HPDE6-E6E7 (cell line): ENCODE results near the gene TIMM10.

ENCODE experiments used
- DNase-seq: peaks from one replicate; pipeline ENCODE4 v3.0.0; 2011; ENCODE audit warnings: missing footprints; ENCODE audit errors: extremely low spot score

TIMM10 gene

DNA sequence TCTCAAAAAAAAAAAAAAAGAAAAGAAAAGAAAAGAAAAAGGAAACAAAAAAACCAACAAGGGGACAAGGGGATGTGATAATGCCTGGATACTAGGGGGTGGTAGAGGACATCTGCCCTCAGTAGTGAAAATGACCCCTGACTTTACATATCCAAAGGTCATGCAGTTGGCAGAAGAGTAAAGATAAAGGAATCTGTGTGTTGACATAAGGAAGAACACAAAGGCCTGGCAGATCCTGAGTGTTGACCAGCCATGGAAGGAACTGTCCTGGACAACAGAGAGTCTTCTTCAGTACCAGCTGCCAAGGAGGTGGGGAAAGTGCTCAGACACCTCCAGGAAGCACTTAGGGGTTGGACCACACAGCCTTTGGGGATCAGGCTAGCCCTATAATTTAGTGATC is 27.7 kb downstream of the TIMM10 start:
- DNase-seq = no peak

DNA sequence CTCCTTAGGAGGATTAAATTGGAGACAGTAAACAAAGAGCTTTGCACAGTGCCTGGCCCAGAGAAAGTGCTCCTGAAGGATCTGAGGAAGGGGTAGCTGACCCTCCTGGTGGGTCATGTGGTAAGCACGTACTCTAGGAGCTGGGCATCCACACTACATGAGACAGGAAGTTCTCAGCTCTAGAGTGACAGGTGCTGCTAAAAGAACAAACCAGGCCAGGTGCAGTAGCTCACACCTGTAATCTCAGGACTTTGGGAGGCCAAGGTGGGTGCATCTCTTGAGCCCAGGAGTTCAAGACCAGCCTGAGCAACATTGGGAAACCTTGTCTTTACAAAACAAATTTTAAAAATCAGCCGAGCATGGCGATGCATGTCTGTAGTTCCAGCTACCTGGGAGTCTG is 28.2 kb downstream of the TIMM10 start:
- DNase-seq = no peak

DNA sequence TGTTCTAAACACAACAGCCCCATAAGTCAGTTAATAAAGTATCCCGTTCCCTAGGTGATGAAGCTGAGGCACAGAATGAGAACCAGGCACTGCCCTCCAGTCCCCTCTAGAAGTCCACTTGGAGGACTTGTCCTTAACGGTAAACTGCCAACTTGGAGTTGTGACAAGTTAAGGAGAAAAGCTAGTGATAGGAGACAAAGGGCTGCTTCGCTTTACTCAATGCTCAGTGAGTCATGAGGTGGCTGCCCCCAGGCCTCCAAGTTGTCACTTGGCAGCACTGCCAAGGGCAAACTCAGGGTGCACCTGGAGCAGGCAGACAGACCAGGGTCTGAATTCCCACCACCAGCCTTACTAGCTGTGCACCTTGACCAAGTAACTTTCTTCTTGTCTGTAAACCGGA is 28.6 kb downstream of the TIMM10 start:
- no peak for DNase-seq

DNA sequence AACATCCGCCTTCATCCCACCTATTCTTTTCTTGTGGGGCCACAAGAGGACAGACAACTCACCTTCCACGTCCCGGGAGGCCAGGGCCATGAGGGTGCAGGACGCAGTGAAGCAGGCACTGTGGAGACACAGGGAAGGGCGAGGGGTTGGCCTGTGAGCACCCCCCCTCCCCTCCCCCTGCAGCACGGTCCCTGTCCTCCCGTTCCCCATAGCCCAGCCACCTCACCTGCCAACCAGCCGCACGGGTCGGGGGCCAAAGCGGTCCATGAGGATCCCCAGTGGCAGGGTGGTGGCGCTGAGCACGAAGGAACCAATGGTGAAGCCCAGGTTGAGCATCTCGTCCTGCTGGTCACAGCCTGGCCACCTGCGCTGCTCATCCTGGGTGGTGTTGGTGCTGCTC is 29.6 kb downstream of the TIMM10 start:
- DNase-seq = no peak

DNA sequence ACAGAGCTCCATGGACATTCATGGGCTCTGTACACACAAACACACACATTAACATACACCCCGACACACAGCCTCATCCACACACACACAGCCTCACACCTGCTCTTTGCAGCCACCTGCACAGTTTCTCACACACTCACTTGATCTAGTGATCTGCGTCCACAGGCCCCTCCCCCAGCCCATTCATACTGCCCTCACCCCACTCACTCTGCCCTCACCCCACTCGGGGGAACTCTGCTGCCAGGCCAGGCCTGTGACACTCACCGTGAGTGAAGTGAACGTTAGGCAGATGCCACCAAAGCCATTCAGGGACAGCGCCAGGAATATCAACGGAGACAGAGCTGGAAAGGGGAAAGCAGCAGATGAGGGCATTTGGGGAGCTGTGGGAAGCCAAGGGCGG is 30.0 kb downstream of the TIMM10 start:
- no peak for DNase-seq

DNA sequence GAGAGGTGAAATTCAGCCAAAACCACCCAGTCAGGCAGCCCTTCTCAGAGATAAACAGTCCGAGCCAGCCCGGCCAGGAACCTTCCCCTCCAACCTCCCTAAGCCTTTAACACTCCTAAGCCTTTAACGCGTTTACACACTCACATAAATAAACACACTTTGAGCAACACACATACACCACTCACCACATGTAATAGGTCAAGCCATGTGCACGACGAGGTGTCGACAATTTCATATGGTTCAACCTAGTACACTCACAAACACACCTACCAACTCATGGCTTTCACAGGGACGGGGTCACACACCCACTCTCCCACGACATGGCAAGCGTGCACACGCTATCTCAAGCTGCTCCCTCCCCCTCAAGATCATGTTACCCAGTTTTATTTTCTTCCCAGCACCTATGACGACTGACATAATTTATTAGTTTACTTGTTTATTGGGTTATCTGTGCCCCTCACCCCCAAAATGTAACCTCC is 30.5 kb downstream of the TIMM10 start:
- no peak for DNase-seq

DNA sequence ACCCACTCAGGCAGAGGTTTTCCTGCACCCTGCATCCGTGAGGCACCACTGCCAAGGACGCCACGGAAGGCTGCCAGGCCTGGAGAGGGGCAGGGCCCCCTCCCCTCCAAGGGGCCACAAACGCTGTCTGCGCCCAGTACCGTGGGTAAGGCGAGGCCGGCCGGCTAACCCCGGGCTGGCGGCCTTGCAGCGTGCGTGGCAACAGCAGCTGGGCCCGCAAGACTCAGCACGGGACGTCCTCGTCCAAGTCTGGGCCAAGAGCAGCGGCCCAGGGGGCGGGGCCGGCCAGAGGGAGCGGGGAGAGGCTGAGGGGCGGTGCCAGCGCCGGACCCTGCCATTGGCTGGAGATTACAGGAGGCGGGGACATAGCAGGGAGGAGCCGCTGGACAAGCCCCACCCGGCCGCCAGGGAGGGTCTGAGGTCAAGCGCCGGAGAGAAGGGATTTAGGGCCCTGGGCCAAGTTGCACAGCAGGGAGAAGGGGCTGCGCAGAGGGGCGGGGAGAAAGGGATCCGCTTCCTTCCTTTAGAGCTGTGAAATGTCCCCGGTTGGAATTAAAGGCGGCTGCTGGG is 31.1 kb downstream of the TIMM10 start:
- DNase-seq = peak; percentile 97

DNA sequence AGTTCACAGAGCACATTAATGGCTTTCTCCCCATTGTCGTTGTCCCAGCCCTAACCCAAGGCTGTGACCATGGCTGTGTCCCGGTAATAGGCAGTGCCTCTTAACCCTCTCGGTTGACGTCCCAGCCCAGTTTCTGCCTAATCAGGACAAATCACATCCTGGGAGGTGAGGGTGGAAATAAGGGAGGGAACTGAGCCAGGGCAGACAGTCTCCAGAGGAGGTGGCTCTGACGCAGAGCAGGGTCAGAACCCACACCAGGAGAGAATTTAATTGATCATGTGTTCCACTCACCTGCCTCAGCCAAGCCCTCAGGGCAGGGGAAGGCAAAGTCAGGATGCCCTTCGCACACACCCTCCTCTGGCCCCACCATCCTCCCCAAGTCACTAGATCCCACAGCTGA is 32.0 kb downstream of the TIMM10 start:
- no peak for DNase-seq

DNA sequence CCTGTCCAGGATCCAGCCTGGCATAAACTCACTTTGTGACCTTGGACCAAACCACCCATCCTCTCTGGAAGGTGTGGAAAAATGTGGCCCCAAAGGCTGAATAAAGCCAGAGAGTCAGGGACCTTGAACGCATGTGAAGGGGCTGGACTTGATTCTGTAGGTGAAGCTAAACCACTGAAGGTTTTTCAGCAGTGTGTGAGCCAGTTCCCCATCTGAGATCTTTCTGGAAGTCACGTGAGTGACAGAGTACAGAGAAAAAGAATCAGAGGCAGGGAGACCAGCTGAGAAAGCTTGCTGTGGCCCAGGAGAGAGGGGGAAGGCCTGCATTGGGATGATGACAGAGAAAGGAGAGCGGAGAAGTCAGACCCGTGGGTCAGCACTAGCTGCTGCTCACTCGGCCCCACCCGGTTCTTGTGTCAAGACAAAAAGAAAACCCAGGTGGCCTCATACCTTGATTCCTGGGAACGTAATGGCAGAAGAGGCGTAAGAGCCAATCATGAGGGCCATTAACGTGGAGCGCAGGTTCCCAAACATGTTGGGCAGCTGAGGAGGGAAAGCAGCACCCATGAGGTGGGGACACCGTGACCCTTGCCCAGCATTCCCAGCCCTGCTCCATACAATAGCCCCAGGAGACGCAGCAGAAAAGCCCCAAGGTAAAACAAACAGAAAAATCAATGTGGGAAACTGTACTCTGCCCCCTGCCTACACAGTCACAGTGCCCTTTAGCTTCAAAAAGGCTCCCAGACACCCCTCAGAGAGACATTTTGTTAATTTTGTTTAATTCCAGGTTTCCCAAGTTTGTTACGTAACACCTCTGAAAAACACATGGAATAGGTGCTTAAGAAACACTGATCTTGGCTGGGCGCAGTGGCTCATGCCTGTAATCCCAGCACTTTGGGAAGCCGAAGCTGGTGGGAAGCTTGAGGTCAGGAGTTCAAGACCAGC is 33.0 kb downstream of the TIMM10 start:
- DNase-seq = no peak

DNA sequence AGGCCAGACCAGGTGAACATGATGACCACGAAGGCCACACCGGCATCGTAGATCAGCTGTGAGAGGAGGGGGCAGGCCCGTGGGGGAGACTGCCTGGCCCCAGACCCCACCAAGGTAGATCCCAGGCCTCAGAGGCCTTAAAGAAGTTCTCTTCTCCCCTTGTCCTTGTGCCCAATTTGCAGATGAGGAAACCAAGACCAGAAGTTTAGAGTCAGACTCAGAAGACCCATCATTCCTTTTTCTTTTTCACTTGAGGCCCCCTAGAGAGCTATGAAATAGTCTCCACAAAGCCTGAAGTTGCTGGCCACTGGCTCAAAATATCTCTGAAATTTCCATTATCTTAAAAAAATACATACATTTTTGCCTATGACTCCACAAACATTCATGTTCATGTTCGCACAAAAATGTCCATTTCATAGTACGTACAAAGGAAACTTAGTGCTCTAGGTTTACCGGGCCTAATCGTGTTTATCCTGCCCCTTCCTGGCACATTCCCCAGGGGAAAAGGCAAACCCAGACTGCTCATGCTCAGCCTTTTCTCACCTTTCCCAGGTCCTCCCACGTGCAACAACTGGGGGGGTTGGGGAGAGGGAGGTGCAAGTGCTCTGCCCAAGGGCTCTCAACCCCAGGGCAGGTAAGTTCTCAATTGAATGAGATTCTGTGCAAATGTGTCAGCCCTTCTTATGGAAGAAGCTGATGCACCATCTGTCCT is 34.3 kb downstream of the TIMM10 start:
- no peak for DNase-seq

DNA sequence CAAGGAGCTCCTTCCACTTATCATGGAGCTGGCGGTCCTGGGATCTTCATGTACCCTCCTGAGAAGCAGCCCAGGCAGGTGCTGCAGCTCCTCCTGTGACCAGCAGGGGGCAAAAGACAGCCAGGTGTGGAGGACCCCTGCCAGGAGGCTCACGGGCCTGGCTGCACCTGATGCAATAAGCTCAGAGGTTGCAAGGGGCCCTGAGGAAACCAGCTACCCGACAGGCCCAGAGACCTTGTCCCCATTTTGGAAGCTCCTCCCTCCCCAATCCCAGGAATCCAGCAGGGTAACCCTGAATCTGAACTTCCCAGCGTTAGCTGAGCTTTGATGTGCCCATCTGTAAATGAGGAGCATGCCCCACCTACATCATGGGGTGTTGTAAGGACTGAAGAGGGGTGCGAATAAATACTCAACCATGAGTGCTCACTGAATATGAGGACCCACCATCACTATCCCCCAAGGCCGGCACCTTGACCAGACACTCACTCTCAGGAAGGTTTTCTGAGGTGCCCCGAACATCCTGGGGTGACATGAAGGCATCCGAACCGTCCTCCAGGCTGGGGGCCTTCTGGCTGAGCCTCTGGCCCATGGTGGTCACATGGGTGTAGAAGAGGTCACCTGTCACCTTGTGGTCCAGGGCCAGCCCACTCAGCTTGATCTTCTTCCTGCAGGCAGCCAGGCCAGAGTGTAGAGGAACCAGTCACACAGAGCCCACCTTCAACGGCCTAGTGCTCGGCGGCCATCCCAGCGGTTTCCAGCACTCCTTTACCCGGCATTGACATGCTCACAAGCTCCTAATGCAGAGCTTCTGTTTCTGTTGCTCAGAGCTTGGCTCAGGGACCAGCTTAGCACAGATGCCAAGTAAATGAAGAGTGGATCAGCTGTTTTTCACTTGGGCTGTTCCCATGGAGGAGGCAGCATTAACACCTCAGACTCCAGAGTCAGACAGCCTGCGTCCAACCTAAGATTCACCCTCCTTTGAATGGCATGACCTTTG is 36.7 kb downstream of the TIMM10 start:
- DNase-seq = peak; percentile 67

DNA sequence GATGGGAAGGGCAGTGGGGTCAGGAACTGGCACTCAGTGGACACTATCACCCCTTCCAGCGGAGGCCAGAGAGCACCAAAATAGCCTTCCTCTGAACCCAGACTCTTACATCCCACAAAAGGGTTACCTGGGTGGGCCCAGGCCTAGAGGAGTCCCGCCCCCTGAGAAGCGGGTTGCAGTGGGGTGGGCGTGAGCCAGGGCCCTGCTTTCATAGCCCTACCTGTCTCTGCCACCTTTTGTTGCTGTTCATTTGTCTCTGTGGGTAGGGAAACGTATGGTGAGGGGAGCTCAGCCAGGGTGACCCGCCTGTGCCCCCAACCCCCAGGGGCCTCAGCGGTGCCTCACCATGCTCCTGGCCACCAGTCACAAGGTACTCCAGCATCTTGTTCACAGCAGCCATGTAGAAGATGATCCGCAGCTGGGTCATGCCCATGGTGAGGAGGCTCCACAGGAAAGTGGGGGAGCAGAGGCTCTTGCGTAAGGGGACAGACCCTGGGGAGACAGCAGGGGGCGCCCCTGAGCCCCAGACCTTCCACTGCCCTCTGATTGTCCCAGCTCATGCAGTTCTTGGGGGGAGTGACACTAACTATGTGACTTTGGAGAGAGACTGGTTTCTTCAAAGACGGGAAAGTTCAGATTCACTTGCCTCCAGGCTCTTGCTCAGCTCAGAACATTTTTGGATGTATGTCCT is 39.0 kb downstream of the TIMM10 start:
- no peak for DNase-seq

DNA sequence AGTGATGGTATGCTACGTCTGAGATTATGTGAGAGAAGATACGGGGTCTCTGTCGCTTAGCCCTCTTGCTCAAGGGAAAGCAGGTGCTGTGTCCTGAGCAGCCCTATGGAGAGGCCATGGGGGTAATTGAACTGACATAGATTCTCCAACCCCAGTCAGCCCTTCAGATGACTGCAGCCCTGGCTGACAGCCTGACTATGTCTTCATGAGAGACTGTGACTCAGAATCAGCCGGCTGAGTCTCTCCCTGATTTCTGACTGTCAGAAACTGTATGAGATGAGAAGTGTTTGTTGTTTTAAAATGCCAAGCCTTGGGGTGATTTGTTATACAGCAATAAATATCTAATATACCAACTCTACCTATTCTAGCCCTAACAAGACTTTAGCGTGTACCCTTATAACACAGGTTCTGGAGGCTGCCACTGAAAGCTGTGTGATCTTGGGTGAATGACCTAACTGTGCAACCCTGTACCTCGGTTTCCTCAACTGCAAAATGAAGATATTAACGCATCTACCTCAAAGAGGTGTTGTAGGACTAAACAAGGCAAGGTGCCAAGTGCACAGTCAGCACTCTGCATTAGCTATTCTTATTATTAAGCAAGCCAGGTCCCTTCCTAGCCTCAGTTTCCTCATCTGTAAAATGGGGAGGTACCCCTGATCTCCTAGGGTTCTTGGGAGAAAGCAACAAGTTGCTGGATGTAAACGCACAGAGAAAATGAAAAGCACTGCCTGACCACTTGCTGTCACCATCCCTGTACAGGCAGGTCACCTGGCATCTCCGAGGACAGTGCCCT is 39.9 kb downstream of the TIMM10 start:
- no peak for DNase-seq

DNA sequence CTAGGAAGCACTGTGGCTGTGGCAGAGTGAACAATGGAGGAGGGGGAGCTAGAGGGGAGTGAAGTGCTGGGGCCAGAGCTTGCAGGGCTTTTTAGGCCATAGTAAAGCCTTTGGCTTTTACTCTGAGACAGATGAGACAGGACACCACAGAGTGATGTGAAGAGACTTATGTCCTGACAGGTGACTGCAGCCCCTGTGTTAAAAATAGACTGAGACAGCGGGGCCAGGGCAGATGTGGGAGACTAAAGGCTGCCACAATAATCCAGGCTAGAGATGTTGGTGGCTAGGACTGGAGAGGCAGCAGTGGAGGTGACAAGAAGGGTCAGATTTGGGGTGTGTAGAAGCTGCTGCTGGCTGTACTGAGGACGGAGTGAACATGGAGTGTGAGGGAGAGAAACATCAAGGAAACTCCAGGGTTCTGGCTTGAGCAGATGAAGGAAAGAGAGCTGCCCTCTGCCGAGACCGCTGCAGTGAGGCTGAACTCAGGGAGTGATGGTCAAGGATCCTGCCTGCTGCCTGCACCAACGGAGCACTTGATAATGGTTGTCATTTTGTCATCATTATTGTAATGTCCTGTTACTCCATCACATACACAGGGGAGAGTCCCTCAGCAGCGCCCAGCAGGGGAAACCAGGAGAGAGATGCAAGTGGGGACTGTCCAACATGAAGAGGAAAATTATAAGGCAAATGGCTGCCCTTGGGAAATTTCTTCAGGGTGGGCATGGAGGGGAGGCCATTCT is 42.5 kb downstream of the TIMM10 start:
- DNase-seq = no peak

DNA sequence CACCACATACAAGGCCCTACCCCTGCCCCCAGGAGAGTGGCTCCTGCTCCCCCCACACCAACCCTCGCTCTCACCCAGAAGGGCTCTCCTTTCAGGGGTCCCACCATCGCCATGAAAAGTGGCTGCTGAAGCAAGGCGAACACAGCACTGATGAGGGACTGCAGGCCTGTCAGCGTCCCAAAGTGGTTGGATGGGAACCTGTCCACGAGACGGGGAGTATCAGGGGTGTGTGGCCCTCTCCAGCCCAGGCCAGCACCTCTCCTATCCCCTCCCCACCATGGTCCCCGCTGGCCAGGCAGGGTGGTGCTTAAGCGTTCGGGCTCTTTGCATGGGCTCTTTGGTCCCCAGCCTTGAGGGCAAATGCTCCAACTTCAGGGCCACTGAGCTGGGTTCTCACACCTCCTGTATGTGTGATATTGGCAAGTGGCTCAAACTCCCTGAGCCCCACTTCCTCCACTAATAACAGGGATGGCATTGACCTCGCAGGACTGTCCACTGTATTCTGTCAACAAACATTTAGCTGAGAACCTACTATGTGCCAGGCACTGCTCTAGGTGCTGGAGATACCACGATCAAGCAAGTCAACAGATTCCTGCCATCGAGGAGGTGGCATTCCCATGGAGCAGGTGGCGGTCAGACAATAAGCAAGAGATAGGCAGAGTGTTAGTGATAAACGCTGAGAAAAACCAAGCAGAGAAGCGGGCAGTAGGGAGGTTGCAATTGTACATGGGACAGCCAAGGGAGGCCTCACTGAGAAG is 43.4 kb downstream of the TIMM10 start:
- no peak for DNase-seq

DNA sequence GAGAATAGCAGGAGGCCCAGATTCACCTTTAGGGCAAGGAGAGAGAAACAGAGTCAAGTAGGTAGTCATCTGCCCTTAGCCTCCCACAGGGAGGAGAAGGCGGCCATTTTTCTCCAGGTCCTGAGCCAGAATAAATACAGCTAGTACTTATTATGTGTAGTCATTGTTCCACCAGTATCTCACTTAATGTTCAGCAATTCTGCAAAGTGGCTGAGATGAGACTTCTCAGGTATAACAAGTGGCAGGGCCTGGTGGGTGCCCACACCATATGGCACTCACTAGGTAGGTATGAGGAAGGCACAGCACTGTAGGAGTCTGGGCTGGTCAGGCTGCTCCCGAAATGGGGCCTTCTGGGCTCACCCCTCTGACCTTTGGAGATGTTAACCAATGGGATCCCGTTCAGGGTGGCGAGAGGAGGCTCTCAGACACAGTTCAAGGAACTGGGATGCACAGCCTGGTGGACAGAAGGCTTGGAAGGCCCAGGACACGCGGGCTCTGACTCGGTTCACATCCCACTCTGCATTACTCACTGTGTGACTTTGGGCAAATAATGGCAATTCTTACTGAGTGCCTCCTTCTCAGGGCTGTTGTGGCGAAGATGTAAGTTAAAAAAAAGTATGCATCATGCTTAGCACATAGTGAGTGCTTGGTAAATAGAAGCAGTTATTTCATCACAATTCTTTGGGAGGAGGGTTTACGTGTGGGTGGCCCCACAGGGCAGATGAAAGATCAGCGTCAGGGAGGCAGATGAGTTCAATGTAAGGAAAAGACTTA is 45.1 kb downstream of the TIMM10 start:
- DNase-seq = no peak

DNA sequence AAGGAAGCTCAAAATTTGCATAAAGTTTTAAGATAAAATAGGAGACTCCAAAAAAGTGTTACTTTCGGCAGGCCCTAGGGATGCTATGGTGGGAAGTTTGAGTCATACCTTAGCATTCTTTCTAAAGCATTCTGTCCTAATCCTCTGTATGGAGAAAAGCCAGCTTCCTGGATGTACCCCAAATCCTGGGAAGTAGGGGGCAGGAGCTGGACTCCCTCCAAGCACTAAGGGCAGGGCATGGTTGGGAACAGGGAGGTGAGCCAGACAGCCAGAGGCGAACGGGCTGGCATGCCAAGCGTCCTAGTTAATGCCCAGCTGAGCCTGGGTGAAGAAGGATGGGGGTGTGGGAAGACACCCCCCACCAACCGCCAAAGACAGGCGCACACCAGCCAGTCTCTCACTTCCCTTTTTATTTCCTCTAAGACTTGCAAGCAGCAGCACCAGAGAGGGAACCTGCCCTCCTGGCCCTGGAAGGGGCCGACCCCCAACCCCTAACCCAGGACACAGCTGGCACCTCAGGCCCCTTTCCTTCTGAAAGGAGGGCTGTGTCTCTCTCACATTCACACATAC is 46.3 kb downstream of the TIMM10 start:
- no peak for DNase-seq
